ENCODE data around the gene ZNF615. TPM values are rescaled to one million over a fixed set of nuclear protein-coding genes. Genes with fewer than 3 reads are reported as not detected.
"Not testable (repeated sequence)": the region's sequence is repeated elsewhere in the genome, so short reads cannot be mapped to it uniquely, and the experiment has no call there.

ZNF615 gene
- total RNA-seq, 1 experiment from 2014 or later, result 10.2 TPM

DNA sequence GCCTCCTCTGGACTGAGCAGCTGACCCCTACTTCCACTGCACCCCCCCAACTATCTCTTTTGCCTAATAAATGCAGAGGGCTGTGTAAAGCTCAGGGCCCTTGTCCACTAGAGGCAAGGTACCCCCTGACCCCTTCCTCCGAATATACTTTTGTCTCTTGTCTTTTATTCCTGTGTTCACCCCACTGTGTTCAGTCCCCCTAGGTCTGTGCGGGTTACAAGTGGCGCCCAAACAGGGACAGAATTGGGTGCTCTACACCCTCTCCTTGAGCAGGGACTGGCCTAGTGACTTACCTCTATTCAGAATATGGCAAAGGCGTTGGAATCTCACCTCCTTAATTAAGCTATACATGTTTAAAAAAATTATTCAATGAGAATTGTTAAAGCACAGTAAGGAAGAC, 36.4 kb downstream of the ZNF615 start:
- H3K36me3 ChIP-seq (ENCODE audit: insufficient read depth, low read length, poor library complexity, severe bottlenecking), result peaks cover 45% of the 10 kb centered on the region
- no peak overlapping the region for H3K4me3 ChIP-seq (ENCODE audit: low read depth, low read length, poor library complexity, severe bottlenecking)
- intact Hi-C loops (cut with micrococcal nuclease; ENCODE audit: unreplicated experiment), result no loop called here
- no peak overlapping the region for H3K27ac ChIP-seq (ENCODE audit: low read depth, low read length, poor library complexity, severe bottlenecking)
- no TSS peak for BruUV-seq (replicated peaks)
- TF ChIP-seq, protein P1, sequence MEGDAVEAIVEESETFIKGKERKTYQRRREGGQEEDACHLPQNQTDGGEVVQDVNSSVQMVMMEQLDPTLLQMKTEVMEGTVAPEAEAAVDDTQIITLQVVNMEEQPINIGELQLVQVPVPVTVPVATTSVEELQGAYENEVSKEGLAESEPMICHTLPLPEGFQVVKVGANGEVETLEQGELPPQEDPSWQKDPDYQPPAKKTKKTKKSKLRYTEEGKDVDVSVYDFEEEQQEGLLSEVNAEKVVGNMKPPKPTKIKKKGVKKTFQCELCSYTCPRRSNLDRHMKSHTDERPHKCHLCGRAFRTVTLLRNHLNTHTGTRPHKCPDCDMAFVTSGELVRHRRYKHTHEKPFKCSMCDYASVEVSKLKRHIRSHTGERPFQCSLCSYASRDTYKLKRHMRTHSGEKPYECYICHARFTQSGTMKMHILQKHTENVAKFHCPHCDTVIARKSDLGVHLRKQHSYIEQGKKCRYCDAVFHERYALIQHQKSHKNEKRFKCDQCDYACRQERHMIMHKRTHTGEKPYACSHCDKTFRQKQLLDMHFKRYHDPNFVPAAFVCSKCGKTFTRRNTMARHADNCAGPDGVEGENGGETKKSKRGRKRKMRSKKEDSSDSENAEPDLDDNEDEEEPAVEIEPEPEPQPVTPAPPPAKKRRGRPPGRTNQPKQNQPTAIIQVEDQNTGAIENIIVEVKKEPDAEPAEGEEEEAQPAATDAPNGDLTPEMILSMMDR (conservative IDR thresholded peaks at IDR 0.05; ENCODE audit: low read depth, low read length), result no peak
- TF ChIP-seq EZH2 (IDR thresholded peaks at IDR 0.05; ENCODE audit: borderline replicate concordance, low read depth, low read length, poor library complexity, severe bottlenecking), result no peak
- no peaks in the 10 kb centered on the region for H3K4me1 ChIP-seq (ENCODE audit: insufficient read depth, low read length, poor library complexity, severe bottlenecking)
- no peak for DNase-seq (ENCODE audit: low spot score)
- H3K9me3 ChIP-seq (ENCODE audit: low read depth, low read length, poor library complexity, severe bottlenecking), result peaks cover 60% of the 10 kb centered on the region
- H3K27me3 ChIP-seq (replicated peaks; ENCODE audit: insufficient read depth, low read depth, low read length, poor library complexity), result no peaks in the 10 kb centered on the region
- POLR2A ChIA-PET (ENCODE audit: low non-redundant PET), result no interaction called here
- CTCF ChIA-PET, result no interaction called here

DNA sequence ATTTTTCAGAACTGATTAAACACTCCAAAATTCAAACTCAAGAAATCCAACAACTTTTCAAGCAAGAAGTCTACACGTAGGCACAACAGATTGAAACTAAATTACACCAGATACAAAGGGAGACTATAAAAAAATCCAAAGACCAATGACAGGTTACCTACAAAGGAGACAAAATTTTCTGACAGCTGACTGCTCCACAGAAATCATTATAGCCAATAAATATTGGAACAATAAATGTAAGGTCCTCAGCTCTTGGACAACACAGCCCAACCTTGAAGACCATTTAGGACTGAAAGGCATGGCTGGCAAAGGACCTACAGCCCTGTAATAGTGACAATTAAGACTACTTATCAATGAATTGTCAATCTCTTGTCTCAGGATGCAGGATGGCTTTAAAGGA, 37.3 kb downstream of the ZNF615 start:
- POLR2A ChIA-PET (ENCODE audit: low non-redundant PET), result no interaction called here
- CTCF ChIA-PET, result no interaction called here
- H3K9me3 ChIP-seq (ENCODE audit: low read depth, low read length, poor library complexity, severe bottlenecking), result peaks cover 68% of the 10 kb centered on the region
- no peak overlapping the region for H3K27ac ChIP-seq (ENCODE audit: low read depth, low read length, poor library complexity, severe bottlenecking)
- BruUV-seq (replicated peaks), result no TSS peak
- TF ChIP-seq, protein P1 (conservative IDR thresholded peaks at IDR 0.05; ENCODE audit: low read depth, low read length), result no peak
- TF ChIP-seq EZH2 (IDR thresholded peaks at IDR 0.05; ENCODE audit: borderline replicate concordance, low read depth, low read length, poor library complexity, severe bottlenecking), result no peak
- H3K4me1 ChIP-seq (ENCODE audit: insufficient read depth, low read length, poor library complexity, severe bottlenecking), result no peaks in the 10 kb centered on the region
- H3K4me3 ChIP-seq (ENCODE audit: low read depth, low read length, poor library complexity, severe bottlenecking), result no peak overlapping the region
- intact Hi-C loops (cut with micrococcal nuclease; ENCODE audit: unreplicated experiment), result no loop called here
- peaks cover 54% of the 10 kb centered on the region for H3K36me3 ChIP-seq (ENCODE audit: insufficient read depth, low read length, poor library complexity, severe bottlenecking)
- H3K27me3 ChIP-seq (replicated peaks; ENCODE audit: insufficient read depth, low read depth, low read length, poor library complexity), result no peaks in the 10 kb centered on the region
- DNase-seq (ENCODE audit: low spot score), result no peak

DNA sequence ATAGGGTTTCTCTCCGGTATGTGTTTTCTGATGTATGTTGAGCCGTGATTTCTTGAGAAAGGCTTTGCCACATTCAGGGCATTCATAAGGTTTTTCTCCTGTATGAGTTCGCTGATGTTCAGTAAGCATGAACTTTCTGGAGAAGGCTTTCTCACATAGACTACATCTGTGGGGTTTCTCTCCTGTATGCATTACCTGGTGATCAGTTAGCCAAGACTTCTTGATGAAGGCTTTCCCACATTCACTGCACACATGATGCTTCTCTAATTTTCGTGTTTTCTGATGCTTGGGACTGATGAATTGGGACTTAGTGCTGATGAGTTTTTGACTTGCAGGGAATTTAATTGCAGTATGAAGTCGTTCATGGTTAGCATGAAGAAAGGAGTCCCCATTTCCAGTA, 42.4 kb downstream of the ZNF615 start:
- intact Hi-C loops (cut with micrococcal nuclease; ENCODE audit: unreplicated experiment), result no loop called here
- BruUV-seq (replicated peaks), result no TSS peak
- ChIA-PET POLR2A (ENCODE audit: low non-redundant PET) (no interaction called here), CTCF (no interaction called here)
- DNase-seq (ENCODE audit: low spot score), result no peak
- Histone ChIP-seq H3K36me3 (ENCODE audit: insufficient read depth, low read length, poor library complexity, severe bottlenecking) (peaks cover 46% of the 10 kb centered on the region), H3K4me1 (ENCODE audit: insufficient read depth, low read length, poor library complexity, severe bottlenecking) (no peaks in the 10 kb centered on the region), H3K9me3 (ENCODE audit: low read depth, low read length, poor library complexity, severe bottlenecking) (peaks cover 38% of the 10 kb centered on the region), H3K4me3 (ENCODE audit: low read depth, low read length, poor library complexity, severe bottlenecking) (no peak overlapping the region), H3K27me3 (replicated peaks; ENCODE audit: insufficient read depth, low read depth, low read length, poor library complexity) (no peaks in the 10 kb centered on the region), H3K27ac (ENCODE audit: low read depth, low read length, poor library complexity, severe bottlenecking) (no peak overlapping the region)
- no peak for TF ChIP-seq EZH2 (IDR thresholded peaks at IDR 0.05; ENCODE audit: borderline replicate concordance, low read depth, low read length, poor library complexity, severe bottlenecking)
- TF ChIP-seq, protein P1 (conservative IDR thresholded peaks at IDR 0.05; ENCODE audit: low read depth, low read length), result no peak

DNA sequence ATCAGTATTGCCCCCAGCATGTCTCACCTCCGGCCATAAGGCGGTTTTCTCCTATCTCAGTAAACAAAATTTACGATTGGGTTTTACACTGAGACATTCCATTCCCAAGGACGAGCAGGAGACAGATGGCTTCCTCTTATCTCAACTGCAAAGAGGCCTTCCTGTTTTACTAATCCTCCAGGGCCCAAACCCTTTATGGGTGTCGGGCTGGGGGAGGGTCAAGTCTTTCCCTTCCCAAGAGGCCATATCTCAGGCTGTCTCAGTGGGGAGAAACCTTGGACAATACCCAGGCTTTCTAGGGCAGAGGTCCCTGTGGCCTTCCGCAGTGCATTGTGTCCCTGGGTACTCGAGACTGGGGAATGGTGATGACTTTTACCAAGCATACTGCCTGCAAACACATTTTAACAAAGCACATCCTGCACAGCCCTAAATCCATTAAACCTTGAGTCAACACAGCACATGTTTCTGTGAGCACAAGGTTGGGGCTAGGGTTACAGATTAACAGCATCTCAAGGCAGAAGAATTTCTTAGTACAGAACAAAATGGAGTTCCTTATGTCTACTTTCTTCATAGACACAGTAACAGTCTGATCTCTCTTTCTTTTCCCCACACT, 47.3 kb downstream of the ZNF615 start:
- peaks cover 18% of the 10 kb centered on the region for H3K9me3 ChIP-seq (ENCODE audit: low read depth, low read length, poor library complexity, severe bottlenecking)
- BruUV-seq (replicated peaks); CTCF ChIA-PET; H3K27ac ChIP-seq (ENCODE audit: low read depth, low read length, poor library complexity, severe bottlenecking); H3K27me3 ChIP-seq (replicated peaks; ENCODE audit: insufficient read depth, low read depth, low read length, poor library complexity); POLR2A ChIA-PET (ENCODE audit: low non-redundant PET); H3K4me3 ChIP-seq (ENCODE audit: low read depth, low read length, poor library complexity, severe bottlenecking); H3K4me1 ChIP-seq (ENCODE audit: insufficient read depth, low read length, poor library complexity, severe bottlenecking); intact Hi-C loops (cut with micrococcal nuclease; ENCODE audit: unreplicated experiment); DNase-seq (ENCODE audit: low spot score): not testable (repeated sequence)
- peaks cover 12% of the 10 kb centered on the region for H3K36me3 ChIP-seq (ENCODE audit: insufficient read depth, low read length, poor library complexity, severe bottlenecking)
